ENCODE results near the gene TERT.
"Not testable (repeated sequence)": the region's sequence is repeated elsewhere in the genome, so short reads cannot be mapped to it uniquely, and the experiment has no call there.

TERT gene

DNA sequence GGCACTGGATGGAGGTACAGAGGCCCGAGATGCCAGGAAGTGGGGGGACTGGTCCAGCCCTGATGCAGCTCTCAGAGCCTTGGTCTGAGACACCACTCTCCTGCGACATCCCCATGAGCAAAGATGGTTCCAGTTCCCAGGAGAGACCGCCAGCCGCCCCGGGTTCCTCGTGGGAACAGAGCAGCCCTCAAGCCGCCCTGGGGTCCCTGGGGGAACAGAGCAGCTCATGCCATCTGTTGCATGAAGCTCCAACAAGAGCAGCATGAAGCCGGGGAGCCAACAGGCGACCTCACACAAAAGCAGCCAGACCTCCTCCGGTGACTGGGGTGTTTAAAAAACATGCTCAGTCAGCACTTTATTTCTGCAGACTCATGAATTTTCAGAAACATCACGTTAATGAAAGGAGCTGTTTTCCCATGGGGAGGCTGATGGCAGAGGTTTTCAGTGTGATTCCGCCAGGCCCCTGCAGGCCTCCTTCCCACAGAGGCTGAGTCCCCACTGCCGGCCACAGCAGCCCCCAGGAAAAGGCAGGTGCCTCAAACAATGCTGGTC is 63.4 kb downstream of the TERT start:
- no peak for DNase-seq

DNA sequence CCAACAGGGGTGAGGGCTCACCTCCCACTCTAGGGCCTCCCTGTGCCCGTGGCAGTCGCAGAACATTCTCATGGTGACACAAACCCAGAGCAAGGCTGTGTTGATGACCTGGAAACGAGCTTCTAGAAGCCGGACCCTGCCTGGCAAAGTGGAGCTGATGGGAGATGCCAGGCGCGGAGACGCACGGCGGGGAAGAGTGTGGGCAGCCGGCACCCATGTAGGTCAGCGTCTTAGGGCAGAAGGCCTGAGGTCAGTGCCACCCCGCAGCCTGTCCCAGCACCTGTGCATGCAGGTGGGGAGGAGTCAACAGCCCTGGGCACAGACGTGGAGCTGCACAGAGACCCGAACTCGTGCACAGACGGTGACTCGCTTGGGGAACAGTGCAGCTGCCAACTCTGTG is 64.3 kb downstream of the TERT start:
- no peak for DNase-seq

DNA sequence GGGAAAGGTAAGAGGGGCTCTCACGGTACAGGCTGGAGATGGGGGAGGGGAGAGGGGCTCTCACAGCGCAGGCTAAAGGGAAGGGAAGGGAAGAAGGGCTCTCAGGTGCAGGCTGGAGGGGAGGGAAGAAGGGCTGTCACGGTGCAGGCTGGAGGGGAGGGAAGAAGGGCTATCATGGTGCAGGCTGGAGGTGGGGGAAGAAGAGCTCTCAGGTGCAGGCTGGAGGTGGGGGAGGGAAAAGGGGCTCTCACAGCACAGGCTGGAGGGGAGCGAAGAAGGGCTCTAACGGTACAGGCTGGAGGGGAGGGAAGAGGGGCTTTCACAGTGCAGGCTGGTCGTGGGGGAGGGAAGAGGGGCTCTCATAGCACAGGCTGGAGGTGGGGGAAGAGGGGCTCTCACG is 65.0 kb downstream of the TERT start:
- DNase-seq, result no peak

DNA sequence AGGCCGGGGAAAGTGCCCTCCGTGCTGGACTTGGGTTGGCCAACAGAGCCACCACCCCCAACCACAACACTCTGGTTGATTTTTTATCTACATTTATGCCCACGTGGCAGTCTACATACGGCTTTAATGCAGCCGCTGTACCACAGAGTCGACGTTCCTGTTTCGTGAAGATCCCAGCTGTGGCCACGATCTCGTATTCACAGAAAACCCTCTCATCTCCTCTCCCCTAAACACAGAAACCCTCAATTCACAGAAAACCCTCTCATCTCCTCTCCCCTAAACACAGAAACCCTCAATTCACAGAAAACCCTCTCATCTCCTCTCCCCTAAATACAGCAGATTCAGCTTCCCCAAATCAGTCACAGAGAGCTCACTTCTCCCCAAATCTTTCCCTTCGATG is 65.8 kb downstream of the TERT start:
- not testable (repeated sequence) for DNase-seq

DNA sequence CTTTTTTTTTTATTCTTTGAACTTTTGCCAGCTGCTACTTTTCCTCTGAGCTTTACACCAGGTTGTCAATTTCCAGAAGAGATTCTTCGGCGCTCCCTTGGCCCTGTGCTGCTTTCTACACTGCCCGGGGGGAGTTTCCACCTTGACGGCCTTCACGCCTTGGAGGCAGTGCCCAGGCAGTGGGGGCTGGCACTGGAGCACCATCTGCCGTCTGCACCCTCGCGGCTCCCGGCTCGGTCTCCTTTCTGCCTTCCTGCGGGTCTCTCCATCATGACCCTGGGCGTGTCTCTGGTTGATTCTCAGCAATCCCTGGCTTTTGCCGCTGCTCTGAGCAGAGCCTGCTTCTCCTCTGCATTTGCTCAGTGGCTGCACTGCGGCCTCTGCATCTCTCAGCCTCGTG is 66.7 kb downstream of the TERT start:
- peak; percentile 39 for DNase-seq

DNA sequence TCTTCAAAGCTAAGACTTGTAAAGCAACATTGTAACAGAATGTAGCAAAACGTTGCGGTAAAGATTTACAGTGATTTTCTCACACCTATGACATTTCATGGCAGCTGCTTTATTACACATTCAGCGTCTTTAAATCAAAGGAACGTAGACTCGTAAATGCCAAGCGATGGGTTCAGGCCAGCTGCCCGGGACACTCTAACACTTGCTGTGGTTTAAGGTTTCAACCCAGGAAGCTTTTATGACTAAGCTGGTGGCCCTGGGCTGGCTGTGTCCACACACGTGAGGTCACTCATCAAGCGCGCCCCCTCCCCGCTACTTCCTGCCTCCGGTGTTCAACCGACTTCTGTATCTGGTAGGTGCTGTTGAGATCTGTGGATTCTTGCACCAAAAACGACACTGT is 67.2 kb downstream of the TERT start:
- peak; percentile 78 for DNase-seq

DNA sequence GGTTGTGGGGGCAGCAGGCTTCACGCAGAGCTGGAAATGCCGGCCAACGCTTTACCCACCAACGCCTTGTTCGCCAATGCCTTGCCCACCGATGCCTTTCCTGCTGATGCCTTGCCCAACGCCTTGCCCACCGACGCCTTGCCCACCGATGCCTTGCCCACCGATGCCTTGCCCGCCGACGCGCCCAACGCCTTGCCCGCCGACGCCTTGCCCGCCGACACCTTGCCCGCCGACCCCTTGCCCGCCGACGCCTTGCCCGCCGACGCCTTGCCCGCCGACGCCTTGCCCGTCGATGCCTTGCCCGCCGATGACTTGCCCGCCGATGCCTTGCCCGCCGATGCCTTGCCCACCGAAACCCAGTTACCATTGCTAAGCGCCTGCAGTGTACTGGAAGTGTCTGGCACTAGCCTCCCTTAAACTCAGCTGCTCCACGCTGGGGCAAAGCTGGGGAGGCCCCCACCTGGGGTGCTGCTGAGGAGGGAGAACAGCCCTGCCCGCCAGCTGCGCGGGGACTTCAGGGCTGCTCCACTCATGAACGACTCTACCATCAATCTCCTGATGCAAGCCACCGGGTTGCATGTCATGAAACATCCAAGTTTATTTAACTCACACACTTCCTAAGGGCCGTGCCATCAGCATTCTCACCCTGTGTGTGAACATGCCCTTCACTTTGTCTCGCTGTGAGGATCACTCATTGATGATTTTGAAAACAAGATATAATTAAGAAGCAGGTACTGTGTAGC is 67.9 kb downstream of the TERT start:
- no peak for DNase-seq

DNA sequence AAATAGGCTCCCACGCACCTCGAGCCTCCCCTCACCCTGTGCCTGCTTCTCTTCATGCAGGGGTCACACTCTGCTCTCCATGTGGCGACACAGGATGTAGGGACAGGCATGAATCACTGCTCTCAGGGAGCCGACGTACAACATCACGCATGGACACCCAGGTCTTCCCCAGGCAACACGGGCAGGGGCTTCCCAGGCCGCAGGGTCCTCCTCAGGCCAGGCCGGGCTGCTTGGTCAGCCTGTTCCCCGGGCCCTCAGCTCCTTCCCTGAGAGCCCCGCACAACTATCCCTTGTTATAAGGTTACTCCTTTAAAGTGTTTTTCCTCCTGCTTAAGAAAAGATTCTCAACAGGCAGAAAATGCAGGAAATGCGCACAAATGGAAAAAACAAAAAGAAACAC is 68.6 kb downstream of the TERT start:
- no peak for DNase-seq

DNA sequence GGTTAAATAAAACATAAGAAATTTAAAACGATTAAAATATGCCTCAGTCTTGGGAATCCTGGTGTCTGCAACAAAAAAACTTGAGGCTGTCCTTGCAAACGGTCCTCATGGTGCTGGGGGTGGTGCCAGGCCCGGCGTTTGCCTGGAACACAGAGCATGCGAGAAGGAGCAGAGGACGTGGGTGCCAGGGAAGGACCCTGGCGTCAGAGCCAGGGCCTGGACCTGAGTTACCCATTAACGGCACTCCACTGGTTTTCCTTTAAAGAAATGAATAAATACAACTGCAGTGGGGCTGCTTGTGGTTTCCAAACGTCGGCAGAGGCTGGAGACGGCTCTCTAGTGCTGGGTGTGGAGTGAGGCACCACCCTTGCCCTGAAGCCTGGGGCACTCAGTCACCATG is 69.8 kb downstream of the TERT start, which contains the start of gene SLC6A18:
Gene SLC6A18 (plus strand): TSS at position 301 of the 400 bp plus-strand sequence. CDS start 97 bp downstream, at position 398.
- no peak for DNase-seq

DNA sequence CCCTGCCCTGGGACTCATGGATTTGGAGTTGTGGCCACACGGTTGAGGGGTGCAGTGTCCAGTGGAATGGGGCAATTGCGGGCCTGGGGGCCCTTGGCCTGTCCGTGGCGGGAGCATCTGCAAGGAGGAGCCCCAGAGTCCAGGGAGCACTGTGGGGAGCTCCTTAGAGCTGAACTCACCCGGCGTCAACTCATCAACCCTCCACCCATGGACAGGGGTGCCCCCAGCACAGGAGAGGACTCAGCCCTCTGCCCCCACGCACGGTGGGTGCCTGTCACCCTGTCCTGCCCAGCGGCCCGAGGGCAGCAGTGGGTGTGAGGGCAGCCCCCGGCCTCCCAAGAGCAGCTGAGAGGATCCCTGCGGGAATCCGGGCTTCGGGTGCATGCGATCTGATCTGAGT is 70.2 kb downstream of the TERT start:
- DNase-seq, result no peak

DNA sequence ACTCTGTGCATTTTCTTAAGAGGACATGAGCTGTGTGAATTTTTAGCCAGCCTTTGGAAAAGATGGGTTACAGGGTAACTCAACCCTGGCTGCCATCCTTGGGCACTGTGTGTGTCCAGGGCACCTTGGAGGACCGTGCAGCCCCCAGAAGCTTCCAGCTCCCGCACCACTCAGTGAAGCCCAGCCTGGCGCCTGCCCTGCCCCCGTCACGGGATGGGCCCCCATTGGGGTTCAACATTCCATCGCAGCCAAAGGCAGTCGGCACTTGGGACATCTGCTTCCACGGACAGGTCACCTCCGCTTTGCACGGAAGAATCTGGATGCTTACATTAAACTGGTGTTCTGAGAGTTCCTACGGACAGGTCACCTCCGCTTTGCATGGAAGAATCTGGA is 71.6 kb downstream of the TERT start:
- no peak for DNase-seq

DNA sequence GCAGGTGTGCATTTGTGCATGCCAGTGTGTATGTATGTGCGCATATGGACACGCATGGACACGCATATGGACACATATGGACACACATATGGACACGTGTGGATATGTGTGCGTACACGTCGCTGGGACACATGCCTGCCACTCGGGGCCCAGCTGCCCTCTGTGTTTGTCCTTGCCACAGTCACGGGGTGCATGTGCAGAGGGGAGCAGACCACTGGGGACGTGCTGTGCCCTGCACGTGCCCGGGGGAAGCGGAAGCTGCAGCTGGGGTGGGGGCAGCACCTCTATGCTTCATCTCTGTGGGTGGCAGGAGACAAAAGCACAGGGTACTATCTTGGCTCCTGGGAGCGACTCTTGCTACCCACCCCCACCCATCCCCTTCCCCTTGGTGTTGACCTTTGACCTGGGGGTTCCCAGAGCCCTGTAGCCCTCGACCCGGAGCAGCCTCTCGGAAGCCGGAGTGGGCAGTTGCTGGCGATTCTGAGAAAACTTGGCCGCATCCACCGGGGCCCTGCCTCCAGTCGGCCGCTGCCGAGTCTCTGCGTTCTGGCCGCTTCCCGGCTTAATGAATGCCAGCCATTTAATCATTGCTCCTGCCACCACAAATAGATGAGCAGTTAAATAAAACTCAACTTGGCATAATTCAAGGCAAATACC is 72.1 kb downstream of the TERT start:
- no peak for DNase-seq

DNA sequence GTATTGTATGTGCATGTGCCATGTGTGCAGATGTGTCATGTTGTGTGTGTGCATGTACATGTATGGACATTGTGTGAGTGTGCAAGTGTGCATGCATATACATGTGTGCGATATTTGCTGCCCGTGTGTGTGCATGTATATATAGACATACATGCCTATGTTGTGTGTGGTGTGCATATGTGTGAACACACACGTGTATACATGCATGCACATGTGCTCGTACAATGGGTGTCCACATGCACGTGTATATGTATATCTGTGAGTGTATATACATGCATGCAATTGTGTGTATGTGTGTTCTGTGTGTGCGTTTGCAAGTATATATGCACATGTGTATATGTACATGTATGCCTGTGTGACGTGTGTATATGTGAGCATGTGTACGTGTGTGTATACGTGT is 72.7 kb downstream of the TERT start:
- no peak for DNase-seq

DNA sequence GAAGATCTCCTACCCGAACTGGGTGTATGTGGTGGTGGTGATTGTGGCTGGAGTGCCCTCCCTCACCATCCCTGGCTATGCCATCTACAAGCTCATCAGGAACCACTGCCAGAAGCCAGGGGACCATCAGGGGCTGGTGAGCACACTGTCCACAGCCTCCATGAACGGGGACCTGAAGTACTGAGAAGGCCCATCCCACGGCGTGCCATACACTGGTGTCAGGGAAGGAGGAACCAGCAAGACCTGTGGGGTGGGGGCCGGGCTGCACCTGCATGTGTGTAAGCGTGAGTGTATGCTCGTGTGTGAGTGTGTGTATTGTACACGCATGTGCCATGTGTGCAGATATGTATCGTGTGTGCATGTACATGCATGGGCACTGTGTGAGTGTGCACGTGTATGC is 73.1 kb downstream of the TERT start:
- DNase-seq, result no peak

DNA sequence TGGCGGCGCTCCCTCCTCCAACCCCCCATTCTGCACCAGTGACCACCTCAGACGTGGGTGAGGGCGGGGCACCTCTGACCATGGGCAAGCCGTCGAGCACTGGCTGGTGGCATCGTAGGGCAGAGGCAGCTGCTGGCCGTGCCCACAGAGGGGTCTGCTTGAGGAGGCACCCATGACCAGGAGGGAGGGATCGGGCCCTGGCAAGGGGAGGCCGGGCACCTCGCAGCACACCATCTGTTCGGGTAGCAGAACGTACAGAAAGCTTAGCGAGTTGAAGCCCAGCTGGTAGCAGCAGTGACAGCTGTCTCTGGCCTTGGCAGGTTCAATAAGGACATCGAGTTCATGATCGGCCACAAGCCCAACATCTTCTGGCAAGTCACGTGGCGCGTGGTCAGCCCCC is 74.0 kb downstream of the TERT start:
- DNase-seq, result no peak

DNA sequence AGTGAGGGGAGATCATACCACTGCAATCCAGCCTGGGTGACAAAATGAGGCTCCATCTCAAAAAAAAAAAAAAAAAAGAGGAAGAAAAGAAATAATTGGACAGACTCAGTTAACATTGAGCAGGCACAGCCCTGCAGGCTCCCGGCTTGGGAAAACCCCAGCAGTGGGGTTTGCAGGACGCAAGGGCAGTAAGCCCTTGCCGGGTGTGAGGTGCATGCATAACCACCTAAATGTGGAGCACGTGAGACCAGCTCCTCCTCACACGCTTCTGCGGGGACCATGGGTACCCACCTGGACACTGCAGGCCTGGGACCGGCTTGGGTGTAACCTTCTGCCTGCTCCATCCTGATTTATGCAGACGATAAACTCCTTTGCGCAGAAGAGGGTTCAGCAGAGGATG is 74.5 kb downstream of the TERT start:
- no peak for DNase-seq

DNA sequence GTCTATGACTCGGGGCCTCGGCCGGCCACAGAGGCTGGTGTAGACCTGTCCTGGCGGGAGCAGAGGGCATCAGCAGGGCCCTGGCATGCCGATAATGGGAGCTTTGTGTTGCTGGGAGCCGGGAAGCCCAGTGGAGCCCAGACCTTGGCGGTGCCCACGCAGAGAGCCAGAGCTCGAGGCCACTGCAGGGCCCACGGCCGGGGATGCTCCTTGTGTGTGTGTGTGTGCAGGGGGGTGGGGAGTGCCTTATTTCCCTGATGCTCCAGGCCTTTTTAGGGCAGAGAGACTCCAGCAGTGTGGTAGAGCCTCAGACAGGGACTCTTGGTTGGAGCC is 75.1 kb downstream of the TERT start:
- no peak for DNase-seq

DNA sequence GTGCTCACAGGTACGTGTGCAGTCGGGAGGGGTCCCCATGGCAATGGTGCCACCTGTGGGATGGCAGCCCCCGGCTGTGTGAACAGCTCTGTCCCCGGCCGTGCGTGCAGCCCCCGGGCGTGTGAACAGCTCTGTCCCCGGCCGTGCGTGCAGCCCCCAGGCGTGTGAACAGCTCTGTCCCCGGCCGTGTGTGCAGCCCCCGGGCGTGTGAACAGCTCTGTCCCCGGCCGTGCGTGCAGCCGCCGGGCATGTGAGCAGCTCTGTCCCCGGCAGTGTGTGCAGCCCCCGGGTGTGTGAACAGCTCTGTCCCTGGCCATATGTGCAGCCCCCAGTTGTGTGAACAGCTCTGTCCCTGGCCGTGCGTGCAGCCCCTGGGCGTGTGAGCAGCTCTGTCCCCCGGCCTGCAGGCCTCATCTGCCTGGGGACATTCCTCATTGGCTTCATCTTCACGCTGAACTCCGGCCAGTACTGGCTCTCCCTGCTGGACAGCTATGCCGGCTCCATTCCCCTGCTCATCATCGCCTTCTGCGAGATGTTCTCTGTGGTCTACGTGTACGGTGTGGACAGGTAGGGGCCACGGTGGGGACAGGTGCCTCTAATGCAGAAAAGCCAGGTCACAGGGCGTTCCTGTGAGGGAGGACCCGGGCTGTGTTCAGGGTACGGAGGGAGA is 75.6 kb downstream of the TERT start:
- no peak for DNase-seq

DNA sequence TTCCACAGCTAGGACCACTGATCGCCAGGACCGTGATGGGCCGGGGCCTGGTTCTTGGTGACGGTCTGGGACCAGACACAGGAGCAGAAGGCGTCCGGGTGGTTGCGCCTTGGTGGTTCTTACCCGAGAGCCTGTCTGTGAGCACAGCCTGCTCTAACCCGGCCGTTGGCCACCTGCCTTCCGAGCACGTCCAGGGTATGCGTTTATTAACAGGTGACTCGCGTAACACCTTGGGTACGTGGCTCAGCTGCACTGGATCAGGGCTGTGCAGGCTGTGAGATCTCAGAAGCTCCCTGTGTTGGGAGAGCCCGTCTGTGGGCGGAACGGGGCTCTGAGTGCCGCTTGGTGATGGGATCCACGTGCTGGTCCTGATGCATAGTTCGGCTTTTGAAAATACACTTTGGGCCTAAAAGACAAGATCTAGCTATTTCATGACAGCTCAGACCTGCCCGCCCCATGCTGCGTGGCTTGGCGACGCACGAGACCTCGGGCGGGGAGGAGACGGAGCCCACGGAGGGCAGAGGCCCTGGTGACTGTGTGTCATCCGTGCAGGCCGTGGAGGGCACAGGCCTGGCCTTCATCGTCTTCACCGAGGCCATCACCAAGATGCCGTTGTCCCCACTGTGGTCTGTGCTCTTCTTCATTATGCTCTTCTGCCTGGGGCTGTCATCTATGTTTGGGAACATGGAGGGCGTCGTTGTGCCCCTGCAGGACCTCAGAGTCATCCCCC is 76.4 kb downstream of the TERT start:
- DNase-seq, result no peak

DNA sequence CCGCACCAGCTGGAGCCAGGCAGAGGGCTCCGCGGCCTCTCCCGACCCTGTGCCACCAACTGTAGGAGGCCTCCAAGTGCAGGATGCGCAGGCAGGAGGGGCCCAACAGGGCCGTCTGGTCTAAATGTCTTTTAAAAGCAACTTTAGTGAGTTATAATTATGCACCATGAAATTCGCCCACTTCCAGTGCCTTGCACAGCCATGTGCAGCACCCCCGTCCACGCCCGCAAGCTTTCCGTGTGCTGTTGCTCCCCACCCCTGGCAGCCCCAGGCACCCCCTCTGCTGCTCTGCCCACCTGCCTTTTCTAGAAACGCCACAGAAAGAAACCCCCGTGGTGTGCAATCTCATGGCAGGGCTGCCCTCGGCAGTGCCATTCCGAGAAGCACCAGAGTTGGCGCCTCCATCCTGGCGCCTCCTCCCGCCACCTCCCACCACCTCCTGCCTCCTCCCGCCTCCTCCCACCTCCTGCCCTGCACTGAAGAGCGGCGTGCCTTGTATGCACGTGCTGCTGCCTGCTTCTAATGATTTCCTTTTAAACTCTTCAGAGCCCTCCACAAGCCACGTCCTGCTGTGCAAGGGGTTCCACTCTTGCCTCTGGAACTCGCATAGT is 77.2 kb downstream of the TERT start:
- peak; percentile 64 for DNase-seq

DNA sequence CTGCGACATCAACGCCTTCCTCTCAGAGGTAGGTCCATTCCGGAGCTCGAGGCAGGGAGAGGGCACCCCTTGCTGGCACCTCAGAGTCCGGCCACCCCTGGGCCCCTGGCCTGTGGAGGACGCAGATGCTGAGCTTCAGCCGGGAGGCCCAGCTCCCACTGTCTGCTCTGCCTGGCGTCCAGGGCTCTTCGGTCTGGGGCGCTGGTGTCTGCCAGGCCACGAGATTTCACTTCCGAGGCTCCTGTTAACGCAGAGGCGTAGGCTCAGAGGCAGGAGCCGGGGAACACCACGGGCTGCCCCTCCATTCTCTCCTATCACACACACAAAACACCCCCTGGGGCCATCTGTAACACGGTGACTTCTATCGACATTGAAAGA is 78.0 kb downstream of the TERT start:
- DNase-seq, result no peak

DNA sequence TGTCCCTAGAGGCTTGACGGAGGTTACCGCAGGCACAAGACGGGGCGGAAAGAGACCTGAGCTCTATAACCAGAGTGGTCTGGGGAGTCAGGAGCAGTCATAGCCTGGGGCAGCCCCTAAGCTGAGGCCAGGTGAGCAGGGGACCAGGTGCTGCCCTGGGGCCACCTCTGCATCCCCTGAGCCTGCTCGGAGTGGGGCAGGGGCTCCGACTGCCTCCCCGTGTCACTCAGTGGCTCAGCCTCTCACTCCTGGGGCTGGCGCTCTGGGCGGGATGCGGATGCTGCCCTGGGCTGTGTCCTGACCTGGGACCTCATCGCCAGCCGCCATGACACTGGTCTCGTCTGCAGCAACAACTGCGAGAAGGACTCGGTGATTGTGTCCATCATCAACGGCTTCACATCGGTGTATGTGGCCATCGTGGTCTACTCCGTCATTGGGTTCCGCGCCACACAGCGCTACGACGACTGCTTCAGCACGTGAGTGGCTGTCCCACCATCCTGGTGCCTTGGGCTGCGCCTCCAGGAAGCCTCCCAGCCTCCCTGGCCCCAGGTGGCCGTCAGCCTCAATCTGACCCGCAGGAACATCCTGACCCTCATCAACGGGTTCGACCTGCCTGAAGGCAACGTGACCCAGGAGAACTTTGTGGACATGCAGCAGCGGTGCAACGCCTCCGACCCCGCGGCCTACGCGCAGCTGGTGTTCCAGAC is 78.5 kb downstream of the TERT start:
- no peak for DNase-seq

Data from DMS79 (cell line).